Stimulated activated naive CD8-positive, alpha-beta T cell treated with anti-CD3 and anti-CD28 coated beads, Interleukin-15, amount 100 ng/mL, for 72 hours (primary cell): ENCODE measurements around the gene TFCP2L1.
"Not testable (repeated sequence)": the region's sequence is repeated elsewhere in the genome, so short reads cannot be mapped to it uniquely, and the experiment has no call there.

ENCODE experiments used
- ATAC-seq: fragments of 150-1000 bp; cut with Tn5 transposase; 2 replicates; pipeline ENCODE4 v1.10.0; 2021; ENCODE audit warnings: mild to moderate bottlenecking, moderate library complexity
- DNase-seq, 2 donors: peaks; one replicate each; pipeline ENCODE4 v3.0.0; 2021 to 2022
- H3K27ac Mint-ChIP-seq, 2 donors: one replicate each; pipeline ENCODE4 v1.8.0; 2022; ENCODE audit warnings: mild to moderate bottlenecking in 2 of 2, mixed read lengths in 2 of 2, moderate library complexity in 2 of 2
- H3K27me3 Mint-ChIP-seq: one replicate; pipeline ENCODE4 v1.8.0; 2022; ENCODE audit warnings: mixed read lengths
- H3K4me1 Mint-ChIP-seq: one replicate; pipeline ENCODE4 v1.8.0; 2022; ENCODE audit warnings: mild to moderate bottlenecking, mixed read lengths
- H3K4me3 Mint-ChIP-seq, 2 donors: one replicate each; pipeline ENCODE4 v1.8.0; 2022; ENCODE audit warnings: mild to moderate bottlenecking in 2 of 2, mixed read lengths in 2 of 2, moderate library complexity in 1 of 2
- H3K9me3 Mint-ChIP-seq, 2 donors: one replicate each; pipeline ENCODE4 v1.8.0; 2022; ENCODE audit warnings: mixed read lengths in 2 of 2

The TFCP2L1 gene

GRCh38 chr2:121304941-121305340 lies 19.9 kb upstream of the TFCP2L1 start:
- Mint-ChIP-seq H3K9me3 (no peaks in the 10 kb centered on the region), H3K27me3 (peaks cover 68% of the 10 kb centered on the region), H3K27ac (no peak overlapping the region), H3K4me3 (no peak overlapping the region), H3K4me1 (no peaks in the 10 kb centered on the region)
- no peak for DNase-seq
- no peak for ATAC-seq

- no peak overlapping the region for H3K4me3 Mint-ChIP-seq
- ATAC-seq (no peak), DNase-seq (no peak)
- no peaks in the 10 kb centered on the region for H3K4me1 Mint-ChIP-seq
- no peak overlapping the region for H3K27ac Mint-ChIP-seq
- peaks cover 57% of the 10 kb centered on the region for H3K27me3 Mint-ChIP-seq
- no peaks in the 10 kb centered on the region for H3K9me3 Mint-ChIP-seq
These were observed 18.7 kb upstream of the TFCP2L1 start for GRCh38 chr2:121303531-121304263.

DNA sequence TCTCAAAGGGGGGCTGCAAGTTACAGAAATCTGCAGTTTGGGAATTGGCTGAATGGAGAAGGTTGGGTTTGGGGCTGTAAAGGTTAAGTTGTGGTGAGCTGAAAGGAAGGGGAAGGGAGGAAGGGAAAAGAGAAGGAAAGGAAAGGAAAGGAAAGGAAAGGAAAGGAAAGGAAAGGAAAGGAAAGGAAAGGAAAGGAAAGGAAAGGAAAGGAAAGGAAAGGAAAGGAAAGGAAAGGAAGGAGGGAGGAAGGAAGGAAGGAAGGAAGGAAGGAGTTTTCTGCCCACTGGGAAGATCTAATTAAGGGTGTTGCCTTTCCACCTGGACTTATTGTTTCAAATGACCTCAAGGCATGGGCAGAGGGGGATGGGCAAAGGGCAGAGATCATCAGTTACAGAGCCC lies 16.2 kb upstream of the TFCP2L1 start:
- ATAC-seq, H3K9me3 Mint-ChIP-seq, H3K4me3 Mint-ChIP-seq, DNase-seq, H3K4me1 Mint-ChIP-seq, H3K27ac Mint-ChIP-seq: not testable (repeated sequence)
- H3K27me3 Mint-ChIP-seq = peaks cover 34% of the 10 kb centered on the region

GRCh38 chr2:121298476-121298875 lies 13.5 kb upstream of the TFCP2L1 start:
- H3K27me3 Mint-ChIP-seq = peaks cover 13% of the 10 kb centered on the region
- H3K4me3 Mint-ChIP-seq = no peak overlapping the region
- ATAC-seq = no peak
- no peaks in the 10 kb centered on the region for H3K4me1 Mint-ChIP-seq
- no peak for DNase-seq
- H3K9me3 Mint-ChIP-seq = no peaks in the 10 kb centered on the region
- H3K27ac Mint-ChIP-seq = no peak overlapping the region

DNA sequence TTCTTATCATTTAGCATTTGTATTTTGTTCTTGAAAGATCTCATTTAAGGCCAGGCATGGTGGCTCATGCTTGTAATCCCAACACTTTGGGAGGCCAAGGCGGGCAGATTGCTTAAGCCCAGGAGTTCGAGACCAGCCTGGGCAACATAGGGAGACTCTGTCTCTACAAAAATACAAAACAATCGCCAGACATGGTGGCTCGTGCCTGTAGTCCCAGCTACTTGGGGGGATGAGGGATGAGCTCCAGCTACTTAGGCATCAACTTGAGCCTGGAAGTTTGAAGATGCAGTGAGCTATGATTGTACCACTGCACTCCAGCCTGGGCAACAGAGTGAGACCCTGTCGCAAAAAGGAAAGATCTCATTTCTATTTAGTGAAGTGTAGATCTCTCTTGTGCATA lies 12.9 kb upstream of the TFCP2L1 start:
- not testable (repeated sequence) for DNase-seq, H3K4me3 Mint-ChIP-seq, ATAC-seq, H3K27ac Mint-ChIP-seq, H3K4me1 Mint-ChIP-seq, H3K9me3 Mint-ChIP-seq
- H3K27me3 Mint-ChIP-seq = peaks cover 13% of the 10 kb centered on the region

DNA sequence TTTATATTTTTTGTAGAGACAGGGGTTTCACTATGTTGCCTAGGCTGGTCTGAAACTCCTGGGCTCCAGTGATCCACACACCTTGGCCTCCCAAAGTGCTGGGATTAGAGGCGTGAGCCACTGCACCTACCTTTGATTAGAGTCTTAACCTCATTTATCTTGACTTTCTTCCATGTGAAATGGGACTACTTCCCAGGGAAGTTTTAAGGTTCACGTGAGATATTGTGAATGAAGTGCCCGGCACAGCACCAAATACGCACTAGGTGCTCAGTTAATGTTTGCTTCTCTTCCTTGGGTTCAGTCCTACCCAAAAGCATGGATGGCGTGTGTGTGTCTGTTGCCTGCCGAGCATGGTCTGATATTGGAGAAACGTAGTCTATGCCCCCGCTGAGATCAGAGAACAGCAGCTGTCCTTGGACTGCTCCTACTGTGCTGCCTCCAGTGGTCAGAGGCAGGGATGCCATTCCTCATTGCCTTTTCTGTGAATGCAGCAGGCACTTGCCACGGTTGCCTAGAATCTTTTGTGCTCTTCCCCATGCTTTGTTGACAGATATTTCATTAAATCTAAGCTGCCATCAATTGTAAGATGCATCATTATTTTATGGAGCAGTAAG lies 12.3 kb upstream of the TFCP2L1 start:
- H3K27ac Mint-ChIP-seq = no peak overlapping the region
- DNase-seq (no peak), ATAC-seq (peak; percentile 39)
- H3K4me1 Mint-ChIP-seq = no peaks in the 10 kb centered on the region
- H3K4me3 Mint-ChIP-seq = no peak overlapping the region
- no peaks in the 10 kb centered on the region for H3K9me3 Mint-ChIP-seq
- H3K27me3 Mint-ChIP-seq = peaks cover 13% of the 10 kb centered on the region

GRCh38 chr2:121295911-121296650 lies 11.1 kb upstream of the TFCP2L1 start:
- DNase-seq (no peak), ATAC-seq (no peak)
- Mint-ChIP-seq H3K27me3 (peaks cover 7% of the 10 kb centered on the region), H3K9me3 (no peaks in the 10 kb centered on the region), H3K4me3 (no peak overlapping the region), H3K4me1 (no peaks in the 10 kb centered on the region), H3K27ac (no peak overlapping the region)

DNA sequence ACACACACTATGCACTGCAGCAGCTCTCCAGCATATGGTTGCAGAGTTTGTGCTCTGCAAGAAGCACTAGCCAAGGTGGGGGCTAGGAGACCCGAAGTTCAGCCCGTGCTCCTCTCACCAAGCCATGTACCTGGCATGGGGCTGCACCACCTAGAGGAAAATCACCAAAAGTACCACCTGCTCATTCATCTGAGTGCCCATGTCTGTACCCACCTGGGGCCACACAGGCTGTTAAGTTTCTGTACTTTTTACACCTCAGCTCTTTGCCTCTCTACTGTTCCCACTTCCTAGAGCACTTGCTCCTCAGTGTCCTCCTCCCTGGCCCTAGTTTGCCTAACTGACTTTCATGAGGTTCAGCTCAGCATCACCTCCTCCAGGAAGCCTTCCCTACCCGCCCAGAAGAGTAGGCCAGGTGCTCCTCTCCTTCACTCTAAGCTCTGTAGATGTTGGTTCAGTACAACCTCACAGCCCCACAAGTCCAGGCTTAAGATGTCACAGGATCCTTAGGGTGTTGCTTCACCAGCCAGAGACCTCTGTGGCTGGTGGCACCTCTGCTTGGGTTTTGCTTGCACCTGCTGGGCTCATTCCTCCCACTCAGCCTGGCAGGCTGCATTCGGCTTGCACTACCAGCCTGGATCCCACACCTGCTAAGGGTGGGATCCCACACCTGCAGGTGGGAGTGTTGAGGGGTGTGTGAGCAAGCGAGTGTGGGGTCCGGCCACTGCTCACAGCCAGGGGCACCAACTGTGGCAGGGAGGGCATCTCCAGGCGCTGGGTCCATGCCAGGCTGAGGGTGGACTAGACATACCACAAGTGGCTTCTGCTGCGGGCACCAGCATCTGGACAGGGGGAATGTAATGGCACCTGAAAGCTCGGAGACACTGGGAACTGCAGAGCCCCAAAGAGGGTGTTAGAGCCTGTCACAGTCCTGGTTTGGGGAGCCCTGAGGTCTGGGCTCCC lies 10.2 kb upstream of the TFCP2L1 start:
- ATAC-seq (peak; percentile 31), DNase-seq (no peak)
- no peak overlapping the region for H3K4me3 Mint-ChIP-seq
- peak overlapping the region in 1 of 2 donors; percentile 72 for H3K27ac Mint-ChIP-seq
- H3K27me3 Mint-ChIP-seq = no peaks in the 10 kb centered on the region
- H3K4me1 Mint-ChIP-seq = no peaks in the 10 kb centered on the region
- H3K9me3 Mint-ChIP-seq = no peaks in the 10 kb centered on the region

GRCh38 chr2:121293450-121294325 lies 8.7 kb upstream of the TFCP2L1 start:
- H3K9me3 Mint-ChIP-seq = no peaks in the 10 kb centered on the region
- no peak for ATAC-seq
- no peak for DNase-seq
- H3K27ac Mint-ChIP-seq = peak overlapping the region in 1 of 2 donors; percentile 88
- no peaks in the 10 kb centered on the region for H3K4me1 Mint-ChIP-seq
- H3K27me3 Mint-ChIP-seq = no peaks in the 10 kb centered on the region
- no peak overlapping the region for H3K4me3 Mint-ChIP-seq

- no peak for DNase-seq
- Mint-ChIP-seq H3K27me3 (peaks cover 12% of the 10 kb centered on the region), H3K4me1 (no peaks in the 10 kb centered on the region), H3K27ac (peak overlapping the region in 1 of 2 donors; percentile 10), H3K4me3 (no peak overlapping the region), H3K9me3 (no peaks in the 10 kb centered on the region)
- ATAC-seq = no peak
These were observed 6.2 kb upstream of the TFCP2L1 start for GRCh38 chr2:121291251-121291580.

GRCh38 chr2:121289271-121289670 lies 4.3 kb upstream of the TFCP2L1 start:
- ATAC-seq (no peak), DNase-seq (no peak)
- peaks cover 28% of the 10 kb centered on the region for H3K27me3 Mint-ChIP-seq
- H3K9me3 Mint-ChIP-seq = no peaks in the 10 kb centered on the region
- H3K4me3 Mint-ChIP-seq = no peak overlapping the region
- no peak overlapping the region for H3K27ac Mint-ChIP-seq
- H3K4me1 Mint-ChIP-seq = peaks cover 3% of the 10 kb centered on the region

DNA sequence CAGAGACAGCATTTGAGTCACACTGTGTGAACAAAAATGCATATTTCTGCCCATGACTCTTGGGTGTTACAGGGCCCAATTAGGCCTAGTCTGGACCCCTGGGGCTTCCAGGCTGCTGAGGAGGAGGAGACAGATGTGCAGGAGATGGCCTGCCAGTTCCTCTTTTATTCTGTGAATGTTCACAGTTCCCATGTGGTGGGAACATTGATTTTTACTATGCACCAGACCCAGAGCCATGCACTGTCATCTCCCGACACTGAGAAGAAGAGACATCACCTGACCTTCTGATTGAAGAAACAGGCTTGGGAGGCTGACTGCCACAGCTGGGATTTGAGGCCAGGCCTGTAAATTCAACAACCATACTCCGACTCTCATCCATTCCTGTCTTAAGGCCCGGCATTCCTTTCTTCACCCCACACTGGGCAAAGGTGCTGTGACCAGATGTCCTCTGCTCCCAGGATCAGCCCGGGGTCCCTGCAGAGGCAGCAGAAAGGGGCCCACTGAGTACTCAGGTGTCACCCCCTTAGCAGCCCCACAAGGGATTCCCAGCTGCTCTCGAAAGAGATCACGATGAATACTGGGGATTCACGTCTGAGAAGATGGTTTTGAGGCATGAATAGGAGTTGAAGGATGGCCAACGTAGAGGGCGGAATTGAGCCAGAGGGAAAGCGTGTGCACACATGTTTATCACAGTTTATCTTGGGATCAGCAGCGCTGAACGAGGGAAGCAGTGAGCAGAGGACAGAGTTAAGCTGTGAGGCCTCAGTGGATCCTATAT lies 3.6 kb upstream of the TFCP2L1 start:
- no peak overlapping the region for H3K4me3 Mint-ChIP-seq
- H3K9me3 Mint-ChIP-seq = no peaks in the 10 kb centered on the region
- no peak overlapping the region for H3K27ac Mint-ChIP-seq
- ATAC-seq (no peak), DNase-seq (no peak)
- peaks cover 6% of the 10 kb centered on the region for H3K4me1 Mint-ChIP-seq
- peaks cover 34% of the 10 kb centered on the region for H3K27me3 Mint-ChIP-seq

GRCh38 chr2:121287956-121288355 lies 3.0 kb upstream of the TFCP2L1 start:
- Mint-ChIP-seq H3K4me1 (peaks cover 6% of the 10 kb centered on the region), H3K4me3 (no peak overlapping the region), H3K9me3 (no peaks in the 10 kb centered on the region), H3K27me3 (peaks cover 41% of the 10 kb centered on the region), H3K27ac (no peak overlapping the region)
- no peak for DNase-seq
- no peak for ATAC-seq
